GM12878 (cell line): ENCODE data around the gene FKBP15. TPM values are rescaled to one million over a fixed set of nuclear protein-coding genes. Genes with fewer than 3 reads are reported as not detected.
A peak's percentile ranks its signal among the peaks of the same experiment; 100 is the strongest.

Experiments used
- ATAC-seq: fragments of 200-7000 bp; cut with Tn5 transposase; 3 replicates; pipeline ENCODE4 v1.9.1; 2020; ENCODE audit warnings: mild to moderate bottlenecking, moderate library complexity
- BruUV-seq: library from RNA; stranded (reverse); fragments of 400-500 nt; replicated peaks from 2 replicates; lab custom pipeline; 2021; lab: Mats Ljungman, UMichigan
- CTCF ChIA-PET: fragments of 300-600 bp; sonication (Branson Sonifier 250); formaldehyde crosslinking; extraction: SDS; loops from one replicate; lab custom pipeline; 2021; ENCODE audit warnings: inconsistent platforms; lab: Yijun Ruan, JAX
- POLR2A ChIA-PET: fragments of 350-600 bp; formaldehyde crosslinking; extraction: SDS; loops from one replicate; lab custom pipeline; 2021; ENCODE audit warnings: inconsistent platforms; lab: Charles Lee
- RAD21 ChIA-PET: fragments of 300-600 bp; sonication (Branson Sonifier 250); formaldehyde crosslinking; loops from one replicate; lab custom pipeline; 2023; ENCODE audit warnings: antibody characterized with exemption; ENCODE audit not compliant: unreplicated experiment; lab: Charles Lee
- SMC1A ChIA-PET: fragments of 300-600 bp; sonication (Branson Sonifier 250); formaldehyde crosslinking; loops from one replicate; lab custom pipeline; 2023; ENCODE audit not compliant: unreplicated experiment, uncharacterized antibody; lab: Charles Lee
- DNase-seq: peaks from one replicate; pipeline ENCODE4 v3.0.0-alpha.2; 2011; ENCODE audit warnings: low read depth, low spot score
- FAIRE-seq: peaks from 3 replicates; lab custom pipeline; 2011; peaks lifted over from hg19 to GRCh38; lab: Jason Lieb, UNC
- H2AFZ ChIP-seq: 2 replicates; pipeline ENCODE4 v1.6.0; 2011; ENCODE audit warnings: low read depth, low read length, control low read depth; ENCODE audit not compliant: control insufficient read depth
- H3K27ac ChIP-seq: 2 replicates; pipeline ENCODE4 v1.5.1; 2011; ENCODE audit warnings: control low read depth; ENCODE audit not compliant: control insufficient read depth, insufficient read depth
- H3K27me3 ChIP-seq, 2 experiments: replicated peaks in 1 of 2; 2 replicates each; pipeline versions ENCODE4 v1.6.0 to v1.6.1; 2011; ENCODE audit warnings: low read length in 1 of 2; ENCODE audit not compliant: control insufficient read depth in 2 of 2, insufficient read depth in 2 of 2
- H3K36me3 ChIP-seq, 2 experiments: 2 replicates each; pipeline ENCODE4 v1.5.1; 2011; ENCODE audit warnings: low read length in 1 of 2; ENCODE audit not compliant: control insufficient read depth in 2 of 2, insufficient read depth in 2 of 2
- H3K4me1 ChIP-seq: 2 replicates; pipeline ENCODE4 v1.6.1; 2011; ENCODE audit warnings: mild to moderate bottlenecking, low read length, moderate library complexity, mixed read lengths; ENCODE audit not compliant: control insufficient read depth, insufficient read depth
- H3K4me2 ChIP-seq: 2 replicates; pipeline ENCODE4 v1.6.0; 2011; ENCODE audit warnings: control low read depth; ENCODE audit not compliant: control insufficient read depth, insufficient read depth
- H3K4me3 ChIP-seq: fragments of 200-600 bp; sonication (generic); 2 replicates; pipeline ENCODE4 v1.5.1; 2016
- H3K79me2 ChIP-seq: 2 replicates; pipeline ENCODE4 v1.6.0; 2011; ENCODE audit warnings: low read length; ENCODE audit not compliant: control insufficient read depth, insufficient read depth
- H3K9ac ChIP-seq: 2 replicates; pipeline ENCODE4 v1.8.0; 2011; ENCODE audit warnings: low read length, control low read depth, mixed read lengths; ENCODE audit not compliant: control insufficient read depth, insufficient read depth
- H3K9me3 ChIP-seq: replicated peaks from 3 replicates; pipeline ENCODE4 v1.5.1; 2011; ENCODE audit warnings: mild to moderate bottlenecking, low read length; ENCODE audit not compliant: control insufficient read depth, insufficient read depth
- H4K20me1 ChIP-seq: 2 replicates; pipeline ENCODE4 v1.6.0; 2011; ENCODE audit not compliant: control insufficient read depth, insufficient read depth
- E2F4 ChIP-seq: IDR thresholded peaks from 2 replicates; pipeline ENCODE4 v1.6.1; 2012; ENCODE audit warnings: low read depth, low read length, improper control_type of control experiment
- FOS ChIP-seq: IDR thresholded peaks from 3 replicates; pipeline ENCODE4 v1.6.1; 2011; ENCODE audit warnings: borderline replicate concordance; ENCODE audit not compliant: insufficient read length; ENCODE audit errors: extremely low read depth
- IKZF2 ChIP-seq, 2 experiments: fragments of 450-650 bp; IDR thresholded peaks; 2 replicates each; pipeline ENCODE4 v1.6.1; 2017; ENCODE audit warnings: mild to moderate bottlenecking in 2 of 2, moderate library complexity in 2 of 2
- MXI1 ChIP-seq: fragments of 150-350 bp; IDR thresholded peaks from 2 replicates; pipeline ENCODE4 v1.6.1; 2011; ENCODE audit warnings: low read depth, mild to moderate bottlenecking, inconsistent platforms, low read length, improper control_type of control experiment
- MYB ChIP-seq: fragments of 150-350 bp; IDR thresholded peaks from 2 replicates; pipeline ENCODE4 v1.6.1; 2014; ENCODE audit warnings: mild to moderate bottlenecking, low read depth, low read length, borderline replicate concordance
- PAX5 ChIP-seq: IDR thresholded peaks from 2 replicates; pipeline ENCODE4 v1.6.1; 2011; ENCODE audit warnings: low read depth, low read length, borderline replicate concordance
- WRNIP1 ChIP-seq: IDR thresholded peaks from 2 replicates; pipeline ENCODE4 v1.6.1; 2011; ENCODE audit warnings: low read depth, low read length, improper control_type of control experiment, borderline replicate concordance
- WGBS: methylation state at CpG from one replicate; pipeline ENCODE4 v1.1.6; 2016; ENCODE audit warnings: low lambda C conversion rate; ENCODE audit not compliant: insufficient replicate concordance, insufficient coverage; ENCODE audit errors: missing lambda C conversion rate; 5-methylcytosine and 5-hydroxymethylcytosine counted together
- in situ Hi-C: fragments of 300-500 bp; cut with MboI; formaldehyde crosslinking; loops from 9 replicates; pipeline ENCODE4 v1.14.3; 2018; ENCODE audit warnings: mixed read lengths
- intact Hi-C: fragments of 100-400 bp; cut with micrococcal nuclease; formaldehyde crosslinking; loops from one replicate; pipeline ENCODE4 v1.14.2; 2022; ENCODE audit not compliant: unreplicated experiment
- polyA plus RNA-seq, 11 experiments: library from polyadenylated mRNA; depleted of rRNA in 4 of 11; unstranded in 6 of 11; stranded (reverse) in 5 of 11; fragments of >200 nt; fragmentation: Nextera tagmentation in 4 of 11; fragmentation: Illumina TruSeq in 1 of 11; extraction: Ambion mirVana in 4 of 11; extraction: Trizol in 1 of 11; gene quantifications; 1 replicate in 1 of 11; 2 replicates in 10 of 11; pipeline versions ENCODE4 v1.2.1 to v1.2.3, GENCODE V29; 2011 to 2016; ENCODE audit warnings: inconsistent platforms in 2 of 11, missing spikeins in 2 of 11, low read depth in 1 of 11
- total RNA-seq, 4 experiments: library from RNA; depleted of rRNA in 3 of 4; stranded (reverse); fragments of >200 nt in 3 of 4; fragmentation: Illumina TruSeq in 1 of 4; extraction: Trizol in 1 of 4; gene quantifications; 2 replicates each; pipeline versions ENCODE4 v1.2.1 to v1.2.3, GENCODE V29; 2013 to 2021
- TF ChIP-seq, protein P1 (sequence below): IDR thresholded peaks from 2 replicates; pipeline ENCODE4 v1.6.1; 2011; ENCODE audit warnings: low read depth, low read length, improper control_type of control experiment, borderline replicate concordance

The FKBP15 gene
- total and polyA plus RNA-seq, 10 of the 15 experiments (the other 5 are each of a cell fraction or from before 2014, with no cell fraction given) = 5.0 to 53.4 (median 21.2) TPM

DNA sequence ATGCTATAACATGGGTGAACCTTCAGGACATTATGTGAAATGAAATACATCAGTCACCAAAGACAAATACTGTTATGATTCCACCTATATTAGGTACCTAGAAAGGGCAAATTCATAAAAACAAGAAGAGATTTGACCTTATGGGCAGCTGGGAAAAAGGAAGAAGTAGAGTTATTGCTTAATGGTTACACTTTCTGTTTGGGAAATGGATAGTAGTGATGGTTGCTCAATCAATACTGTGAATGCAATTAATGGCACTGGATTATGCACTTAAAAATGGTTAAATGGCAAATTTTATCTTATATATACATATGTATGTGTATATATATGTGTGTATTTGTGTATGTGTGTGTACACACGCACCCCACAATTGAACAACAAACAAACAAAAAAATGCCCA is 15.2 kb downstream of the FKBP15 start:
- no peak overlapping the region for H3K4me3 ChIP-seq
- no peaks in the 10 kb centered on the region for H3K79me2 ChIP-seq
- FAIRE-seq (no peak), ATAC-seq (no peak), DNase-seq (no peak)
- no peak overlapping the region for H3K9ac ChIP-seq
- 100% methylated on average over 1 of the region's 1 CpG for WGBS
- H3K4me1 ChIP-seq = peaks cover 4% of the 10 kb centered on the region; the same call in 1 of the 2 replicates
- peaks cover 2 to 38% of the 10 kb centered on the region in 2 experiments; a peak in 2 of 4 replicates for H3K36me3 ChIP-seq
- no peaks in the 10 kb centered on the region for H3K27me3 ChIP-seq
- POLR2A ChIA-PET = interaction anchor here (0.6 to 0.7 kb wide), 2 partner anchors 19 to 105 kb away, joined by 3 read pairs; no protein-coding TSS in a partner anchor
- no peaks in the 10 kb centered on the region for H4K20me1 ChIP-seq
- CTCF ChIA-PET = no interaction called here
- no peak overlapping the region for H3K4me2 ChIP-seq
- RAD21 ChIA-PET = interaction anchor here (0.6 to 1.0 kb wide), 2 partner anchors 14 to 19 kb away, joined by 3 read pairs; no protein-coding TSS in a partner anchor
- no peak for TF ChIP-seq MYB
- TF ChIP-seq, protein P1, sequence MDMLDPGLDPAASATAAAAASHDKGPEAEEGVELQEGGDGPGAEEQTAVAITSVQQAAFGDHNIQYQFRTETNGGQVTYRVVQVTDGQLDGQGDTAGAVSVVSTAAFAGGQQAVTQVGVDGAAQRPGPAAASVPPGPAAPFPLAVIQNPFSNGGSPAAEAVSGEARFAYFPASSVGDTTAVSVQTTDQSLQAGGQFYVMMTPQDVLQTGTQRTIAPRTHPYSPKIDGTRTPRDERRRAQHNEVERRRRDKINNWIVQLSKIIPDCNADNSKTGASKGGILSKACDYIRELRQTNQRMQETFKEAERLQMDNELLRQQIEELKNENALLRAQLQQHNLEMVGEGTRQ = no peak
- no peaks in the 10 kb centered on the region for H3K9me3 ChIP-seq
- H2AFZ ChIP-seq = no peak overlapping the region
- BruUV-seq = no TSS peak
- SMC1A ChIA-PET = interaction anchor here (1.3 kb wide), 1 partner anchor 12 kb away, joined by 3 read pairs; no protein-coding TSS in a partner anchor
- H3K27ac ChIP-seq = no peak overlapping the region
- in situ Hi-C loops = no loop called here
- intact Hi-C loops = no loop called here

DNA sequence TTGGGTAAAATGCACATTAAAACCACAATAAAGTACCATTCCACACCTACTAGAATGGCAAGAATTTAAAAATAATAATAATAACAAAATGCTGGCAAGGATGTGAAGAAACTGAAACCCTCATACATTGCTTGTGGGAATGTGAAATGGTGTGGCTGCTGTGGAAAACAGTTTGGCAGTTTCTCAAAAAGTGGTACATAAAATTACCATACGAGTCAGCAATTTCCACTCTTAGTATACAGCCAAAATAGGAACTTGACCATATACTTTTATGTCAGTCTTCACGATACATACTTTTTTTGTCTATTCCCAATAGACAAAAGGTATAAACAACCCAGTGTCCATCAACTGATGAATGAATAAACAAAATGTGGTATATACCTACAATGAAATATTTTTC is 15.6 kb downstream of the FKBP15 start:
- peaks cover 0 to 38% of the 10 kb centered on the region in 2 experiments; a peak in 2 of 4 replicates for H3K36me3 ChIP-seq
- no peak for DNase-seq
- H3K27me3 ChIP-seq = no peaks in the 10 kb centered on the region
- ChIA-PET RAD21 (interaction anchor here (1.0 kb wide), 1 partner anchor 15 kb away, joined by 3 read pairs; no protein-coding TSS in a partner anchor), CTCF (no interaction called here), SMC1A (no interaction called here), POLR2A (no interaction called here)
- no peak overlapping the region for H3K4me2 ChIP-seq
- no peaks in the 10 kb centered on the region for H3K9me3 ChIP-seq
- no peak overlapping the region for H3K4me3 ChIP-seq
- no peaks in the 10 kb centered on the region for H3K79me2 ChIP-seq
- WGBS = 50% methylated on average over 2 of the region's 2 CpGs
- H3K27ac ChIP-seq = no peak overlapping the region
- no peak overlapping the region for H3K9ac ChIP-seq
- FAIRE-seq = peak; percentile 27
- ATAC-seq = no peak
- H4K20me1 ChIP-seq = no peaks in the 10 kb centered on the region
- no peak overlapping the region for H2AFZ ChIP-seq
- no peak for TF ChIP-seq MXI1
- no peak for TF ChIP-seq IKZF2 (IDR thresholded peaks at IDR 0.05)
- no peak for TF ChIP-seq E2F4
- no peak for TF ChIP-seq WRNIP1
- TF ChIP-seq FOS = no peak
- no peak for TF ChIP-seq PAX5
- intact Hi-C loops = no loop called here
- in situ Hi-C loops = no loop called here
- peaks cover 4% of the 10 kb centered on the region; the same call in 1 of the 2 replicates for H3K4me1 ChIP-seq
- BruUV-seq = no TSS peak
